Kidney capillary endothelial cell (primary cell): ENCODE data around the gene RHBDF1.

ENCODE experiments used
- DNase-seq: peaks from one replicate; pipeline ENCODE4 v3.0.0-alpha.2; 2018; ENCODE audit warnings: low spot score

Gene RHBDF1

GRCh38 chr16:74747-75334 is 2.4 kb upstream of the RHBDF1 start:
- DNase-seq: no peak

DNA sequence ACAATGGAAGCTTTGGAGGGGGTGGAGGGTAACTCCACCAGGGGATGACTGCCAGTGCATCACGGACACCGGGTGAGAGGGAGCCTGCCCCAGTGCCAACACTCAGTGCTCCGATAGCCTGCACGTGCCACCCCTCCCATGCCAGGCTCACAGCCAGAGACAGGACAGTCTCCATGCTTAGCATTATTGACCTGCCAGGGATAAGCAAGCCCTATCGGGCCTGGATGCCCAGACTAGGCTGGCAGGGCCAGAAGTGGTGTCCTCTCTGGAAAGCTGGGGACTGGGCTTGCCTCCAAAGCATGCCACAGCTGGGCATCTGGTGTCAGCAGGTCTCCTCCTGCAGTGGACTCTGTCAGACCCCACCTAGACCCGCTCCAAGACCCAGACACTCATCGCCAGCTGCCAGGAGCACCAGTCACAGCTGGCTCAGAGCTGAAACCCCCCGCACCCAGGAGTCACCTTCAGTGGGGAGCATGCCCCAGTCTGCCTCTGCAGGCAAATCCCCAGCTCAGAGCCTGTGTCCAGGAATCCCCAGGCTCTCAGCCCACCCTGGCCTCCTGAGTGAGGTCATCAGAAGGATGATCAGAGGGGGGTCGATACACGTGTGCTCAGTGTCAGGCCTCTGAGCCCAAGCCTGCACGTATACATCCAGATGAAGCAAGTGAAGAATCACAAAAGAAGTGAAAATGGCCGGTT is 1.8 kb upstream of the RHBDF1 start:
- DNase-seq: no peak

DNA sequence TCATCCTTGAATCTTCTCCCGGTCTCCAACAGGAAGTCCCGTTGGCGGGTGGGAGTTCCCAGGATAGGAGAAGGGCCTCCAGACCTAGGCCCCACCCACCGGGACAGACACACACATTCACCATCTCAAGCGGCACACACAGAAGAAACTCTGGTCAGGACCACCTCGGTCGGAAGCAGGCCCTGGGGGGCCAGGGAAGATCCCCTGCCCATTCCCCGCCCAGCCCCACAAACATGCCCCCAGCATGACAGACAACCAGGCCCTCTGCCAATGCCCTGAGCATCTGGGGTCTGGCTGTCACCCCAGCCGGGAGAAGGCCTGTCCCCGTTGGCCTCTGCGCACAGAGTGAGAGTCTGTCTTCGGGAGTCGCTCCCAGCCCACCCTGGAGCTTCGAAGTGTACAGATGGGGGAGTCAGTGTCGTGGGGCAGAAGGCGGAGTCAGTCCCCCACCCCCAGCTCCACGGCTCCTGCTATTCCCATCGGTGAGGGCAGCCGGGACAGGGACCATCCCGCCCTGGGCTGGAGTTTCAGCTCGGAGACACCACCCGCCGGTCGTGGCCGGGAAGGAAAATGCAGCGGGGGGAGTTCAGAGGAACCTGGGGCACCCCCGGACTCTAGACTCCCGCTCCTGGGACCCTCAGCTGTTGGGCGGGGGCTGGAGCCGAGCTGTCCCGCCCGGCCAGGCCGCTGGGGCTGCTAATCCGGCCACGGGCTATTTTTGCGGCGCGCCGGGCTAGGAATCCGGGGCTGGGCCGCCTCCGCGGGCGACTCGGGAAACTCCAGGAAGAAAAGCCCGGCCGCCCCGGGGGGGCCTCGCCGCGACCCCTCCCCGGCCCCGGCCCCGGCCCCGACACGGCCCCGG is 660 bp downstream of the RHBDF1 start:
- DNase-seq: no peak

GRCh38 chr16:71210-71539 is 1.3 kb downstream of the RHBDF1 start:
- no peak for DNase-seq

- DNase-seq: no peak
These were observed 3.2 kb downstream of the RHBDF1 start for GRCh38 chr16:69181-69580.

DNA sequence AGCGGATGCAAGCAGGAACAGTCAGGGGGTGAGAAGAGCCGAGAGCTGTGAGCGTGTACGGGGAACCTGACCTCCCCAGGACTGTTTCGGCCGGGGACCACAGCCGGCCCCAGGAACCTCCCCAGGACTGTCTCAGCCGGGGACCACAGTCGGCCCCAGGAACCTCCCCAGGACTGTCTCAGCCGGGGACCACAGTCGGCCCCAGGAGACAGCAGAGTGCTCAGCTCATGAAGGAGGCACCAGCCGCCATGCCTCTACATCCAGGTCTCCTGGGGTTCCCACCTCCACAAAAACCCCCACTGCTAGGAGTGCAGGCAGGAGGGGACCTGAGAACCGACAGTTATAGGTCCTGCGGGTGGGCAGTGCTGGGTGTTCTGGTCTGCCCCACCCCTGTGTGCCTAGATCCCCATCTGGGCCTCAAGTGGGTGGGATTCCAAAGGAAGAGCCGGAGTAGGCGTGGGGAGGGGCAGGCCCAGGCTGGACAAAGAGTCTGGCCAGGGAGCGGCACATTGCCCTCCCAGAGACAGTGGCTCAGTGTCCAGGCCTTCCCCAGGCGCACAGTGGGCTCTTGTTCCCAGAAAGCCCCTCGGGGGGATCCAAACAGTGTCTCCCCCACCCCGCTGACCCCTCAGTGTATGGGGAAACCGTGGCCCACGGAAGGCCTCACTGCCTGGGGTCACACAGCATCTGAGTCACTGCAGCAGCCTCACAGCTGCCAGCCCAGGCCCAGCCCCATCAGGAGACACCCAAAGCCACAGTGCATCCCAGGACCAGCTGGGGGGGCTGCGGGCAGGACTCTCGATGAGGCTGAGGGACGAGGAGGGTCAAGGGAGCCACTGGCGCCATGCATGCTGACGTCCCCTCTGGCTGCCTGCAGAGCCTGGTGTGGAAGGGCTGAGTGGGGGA is 4.3 kb downstream of the RHBDF1 start:
- DNase-seq: no peak

DNA sequence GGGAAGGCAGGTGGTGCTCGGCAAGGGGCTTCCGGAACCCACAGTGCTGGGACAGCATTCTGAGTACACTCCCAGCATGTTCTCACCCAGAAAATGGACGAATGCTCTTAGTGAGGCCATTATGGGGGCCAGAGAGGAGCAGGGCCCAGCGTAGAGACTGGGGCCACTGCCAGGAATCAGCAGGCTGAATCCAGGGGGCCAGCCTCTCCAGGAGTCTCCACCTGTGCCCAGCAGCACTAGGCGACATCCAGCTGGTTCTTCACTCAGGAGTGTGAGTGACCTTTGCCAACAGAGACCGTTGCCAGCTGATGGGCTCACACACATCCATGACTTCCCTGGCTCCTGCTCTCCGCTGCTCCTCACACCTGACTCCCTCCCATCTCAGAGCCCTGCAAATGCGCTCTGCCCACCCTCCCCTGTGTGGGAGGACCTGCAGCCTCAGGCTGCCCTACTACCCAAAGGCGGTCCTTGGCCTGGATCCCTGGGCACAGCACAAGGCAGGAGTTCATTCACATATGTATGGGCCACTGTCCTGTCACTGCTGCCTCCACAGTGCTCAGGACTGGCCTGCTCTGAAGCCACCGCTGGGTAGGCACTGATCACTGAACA is 5.1 kb downstream of the RHBDF1 start:
- no peak for DNase-seq

GRCh38 chr16:66309-67182 is 5.9 kb downstream of the RHBDF1 start:
- no peak for DNase-seq

GRCh38 chr16:65745-66144 is 6.7 kb downstream of the RHBDF1 start:
- DNase-seq: no peak

- no peak for DNase-seq
These were observed 7.5 kb downstream of the RHBDF1 start for GRCh38 chr16:64914-65255.

- no peak for DNase-seq
These were observed 8.2 kb downstream of the RHBDF1 start for GRCh38 chr16:63998-64913.

DNA sequence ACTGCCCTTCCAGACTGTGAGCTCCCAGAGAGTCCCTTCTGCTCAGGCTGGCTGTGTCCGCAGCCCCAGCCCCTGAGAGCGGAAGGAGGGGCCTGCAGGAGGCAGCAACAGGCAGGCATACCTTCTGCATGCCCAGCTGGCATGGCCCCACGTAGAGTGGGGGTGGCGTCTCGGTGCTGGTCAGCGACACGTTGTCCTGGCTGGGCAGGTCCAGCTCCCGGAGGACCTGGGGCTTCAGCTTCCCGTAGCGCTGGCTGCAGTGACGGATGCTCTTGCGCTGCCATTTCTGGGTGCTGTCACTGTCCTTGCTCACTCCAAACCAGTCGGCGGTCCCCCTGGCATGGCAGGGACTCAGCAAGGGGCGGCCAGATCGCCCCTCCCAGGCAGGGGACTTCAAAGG is 9.0 kb downstream of the RHBDF1 start:
- no peak for DNase-seq

GRCh38 chr16:62968-63391 is 9.5 kb downstream of the RHBDF1 start:
- DNase-seq: no peak

GRCh38 chr16:62283-62967 is 10.0 kb downstream of the RHBDF1 start:
- no peak for DNase-seq

DNA sequence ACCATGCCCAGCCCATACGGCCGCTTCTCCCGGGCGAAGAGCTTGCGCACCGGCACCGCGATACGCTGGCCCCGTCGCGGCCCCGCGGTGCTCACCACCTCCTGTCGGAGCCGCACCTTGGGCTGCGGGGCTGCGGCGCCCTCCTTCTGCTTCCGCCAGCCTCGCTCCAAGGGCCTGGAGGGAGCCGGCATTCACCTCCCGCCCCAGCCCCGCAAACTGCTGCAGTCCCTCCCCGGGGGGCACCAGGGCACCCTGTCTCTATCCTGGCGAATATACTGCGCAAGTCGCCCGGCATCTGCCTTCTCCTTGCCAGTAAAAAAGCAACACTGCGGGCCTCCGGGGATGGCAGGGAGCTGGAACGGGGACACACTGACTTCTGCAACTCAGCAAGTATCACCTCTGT is 10.6 kb downstream of the RHBDF1 start:
- no peak for DNase-seq

GRCh38 chr16:60929-61878 is 11.2 kb downstream of the RHBDF1 start:
- no peak for DNase-seq

DNA sequence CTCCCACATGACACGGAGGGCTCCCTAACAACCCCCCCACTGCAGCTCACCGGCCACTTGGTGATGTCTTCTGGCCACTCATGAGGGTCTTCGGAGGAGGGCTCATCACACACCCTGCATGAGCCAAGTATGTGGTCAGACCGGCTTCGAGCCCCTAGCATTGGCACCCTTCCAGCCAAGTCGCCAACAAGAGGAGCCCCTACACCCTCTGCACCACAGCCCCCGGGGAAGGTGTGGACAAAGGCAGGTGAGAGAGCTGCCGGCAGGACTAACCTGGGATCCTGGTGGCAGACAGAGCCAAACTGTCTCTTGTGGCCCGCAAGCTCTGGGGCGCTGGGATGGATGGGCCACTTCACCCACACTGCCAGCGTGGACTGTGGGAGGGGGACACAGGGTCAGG is 12.3 kb downstream of the RHBDF1 start:
- no peak for DNase-seq

- no peak for DNase-seq
These were observed 12.9 kb downstream of the RHBDF1 start for GRCh38 chr16:59440-60059.
